ENCODE measurements around the gene ANAPC2.

DNA sequence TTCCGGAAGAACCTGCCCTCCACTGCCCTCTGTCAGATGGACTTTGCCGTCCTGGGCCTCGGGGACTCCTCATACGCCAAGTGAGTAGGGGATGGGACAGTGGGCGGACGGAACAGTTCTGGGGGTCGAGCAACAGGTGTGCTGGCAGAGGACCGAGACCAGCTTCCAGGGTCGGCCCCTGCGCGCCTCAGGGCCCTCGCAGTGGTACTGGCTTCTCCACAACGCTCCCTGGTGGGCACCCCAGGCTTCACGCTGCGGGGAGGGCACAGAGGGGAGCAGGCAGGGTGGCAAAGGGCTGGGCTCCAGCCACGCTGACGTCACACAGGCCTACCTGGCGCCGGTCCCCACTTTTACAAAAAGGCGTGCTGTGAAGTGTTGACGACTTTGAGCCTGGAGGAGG lies 24.2 kb upstream of the ANAPC2 start:
- TF ChIP-seq, protein P1, sequence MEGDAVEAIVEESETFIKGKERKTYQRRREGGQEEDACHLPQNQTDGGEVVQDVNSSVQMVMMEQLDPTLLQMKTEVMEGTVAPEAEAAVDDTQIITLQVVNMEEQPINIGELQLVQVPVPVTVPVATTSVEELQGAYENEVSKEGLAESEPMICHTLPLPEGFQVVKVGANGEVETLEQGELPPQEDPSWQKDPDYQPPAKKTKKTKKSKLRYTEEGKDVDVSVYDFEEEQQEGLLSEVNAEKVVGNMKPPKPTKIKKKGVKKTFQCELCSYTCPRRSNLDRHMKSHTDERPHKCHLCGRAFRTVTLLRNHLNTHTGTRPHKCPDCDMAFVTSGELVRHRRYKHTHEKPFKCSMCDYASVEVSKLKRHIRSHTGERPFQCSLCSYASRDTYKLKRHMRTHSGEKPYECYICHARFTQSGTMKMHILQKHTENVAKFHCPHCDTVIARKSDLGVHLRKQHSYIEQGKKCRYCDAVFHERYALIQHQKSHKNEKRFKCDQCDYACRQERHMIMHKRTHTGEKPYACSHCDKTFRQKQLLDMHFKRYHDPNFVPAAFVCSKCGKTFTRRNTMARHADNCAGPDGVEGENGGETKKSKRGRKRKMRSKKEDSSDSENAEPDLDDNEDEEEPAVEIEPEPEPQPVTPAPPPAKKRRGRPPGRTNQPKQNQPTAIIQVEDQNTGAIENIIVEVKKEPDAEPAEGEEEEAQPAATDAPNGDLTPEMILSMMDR (IDR thresholded peaks at IDR 0.05): no peak
- TF ChIP-seq ZFX (IDR thresholded peaks at IDR 0.05; ENCODE audit: borderline replicate concordance): no peak

All from 22Rv1 (cell line).